GM21515 (cell line): ENCODE results near the gene CHD5.
"Not testable (repeated sequence)": the region's sequence is repeated elsewhere in the genome, so short reads cannot be mapped to it uniquely, and the experiment has no call there.

Experiments
- ATAC-seq: cut with Tn5 transposase; IDR thresholded peaks from one replicate; pipeline ENCODE4 v1.9.1; 2021; ENCODE audit not compliant: unreplicated experiment

Gene CHD5

DNA sequence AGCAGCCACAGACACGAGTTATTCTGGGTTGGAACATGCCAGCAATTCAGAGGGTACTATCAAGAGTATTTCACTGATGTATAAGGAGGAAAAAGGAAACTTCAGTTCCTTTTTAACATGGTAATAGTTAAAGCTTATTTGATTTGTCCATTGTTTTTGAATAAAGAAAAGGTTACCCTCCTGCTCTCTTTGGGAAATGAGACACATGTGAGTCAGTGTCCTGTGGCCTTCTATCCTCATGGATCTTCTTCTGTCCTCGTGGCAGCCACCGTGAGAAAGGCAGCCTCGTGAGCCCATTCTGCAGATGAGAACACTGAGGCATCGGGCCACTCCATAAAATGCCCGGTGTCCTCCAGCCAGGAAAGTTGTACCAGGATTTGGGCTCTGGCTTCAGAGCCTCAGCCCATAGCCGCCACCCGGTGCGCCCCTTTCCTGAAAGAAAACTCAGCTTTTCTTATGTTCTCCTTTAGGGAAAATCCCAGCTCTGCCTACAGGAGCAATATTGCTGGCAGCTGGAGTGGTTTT, 109.6 kb downstream of the CHD5 start:
- no peak for ATAC-seq

DNA sequence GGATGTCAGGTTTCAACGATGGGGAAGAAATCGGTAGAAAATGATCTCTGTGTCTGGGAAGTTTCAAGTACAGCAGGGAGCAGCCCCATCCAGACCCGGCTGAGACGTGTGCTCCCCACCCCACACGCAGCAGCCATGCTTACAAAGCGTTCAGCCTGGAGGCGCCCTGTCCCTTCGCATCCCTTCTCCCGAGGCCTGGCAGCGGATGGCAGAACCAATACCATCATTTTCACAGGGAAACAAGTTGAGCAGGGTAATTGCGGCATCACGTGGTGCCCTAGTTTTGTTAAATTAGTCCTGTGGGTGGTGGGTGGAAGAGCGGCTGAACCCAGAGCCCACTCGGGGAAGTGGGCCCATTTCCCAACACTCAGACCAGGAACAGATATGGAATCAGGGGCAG, 110.5 kb downstream of the CHD5 start:
- no peak for ATAC-seq

DNA sequence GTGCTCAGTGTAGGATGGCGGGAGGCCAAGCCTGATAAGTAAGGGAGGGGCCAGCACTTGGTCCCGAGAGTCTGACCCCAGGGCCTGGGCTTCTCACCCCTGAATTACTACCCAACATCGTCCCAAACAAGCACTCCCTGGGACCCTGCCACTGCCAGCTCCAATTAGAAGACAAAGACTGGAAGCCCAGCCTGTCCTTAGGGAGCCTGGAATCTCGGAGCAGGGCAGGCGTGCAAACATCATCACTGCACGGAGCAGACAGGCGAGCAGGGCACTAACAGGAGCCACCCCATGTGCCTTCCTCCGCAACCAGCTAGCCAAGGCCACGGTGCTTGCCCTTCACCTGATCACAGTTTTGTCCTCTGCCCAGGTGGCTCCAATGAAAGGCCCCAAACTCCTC, 111.2 kb downstream of the CHD5 start:
- ATAC-seq, result no peak

DNA sequence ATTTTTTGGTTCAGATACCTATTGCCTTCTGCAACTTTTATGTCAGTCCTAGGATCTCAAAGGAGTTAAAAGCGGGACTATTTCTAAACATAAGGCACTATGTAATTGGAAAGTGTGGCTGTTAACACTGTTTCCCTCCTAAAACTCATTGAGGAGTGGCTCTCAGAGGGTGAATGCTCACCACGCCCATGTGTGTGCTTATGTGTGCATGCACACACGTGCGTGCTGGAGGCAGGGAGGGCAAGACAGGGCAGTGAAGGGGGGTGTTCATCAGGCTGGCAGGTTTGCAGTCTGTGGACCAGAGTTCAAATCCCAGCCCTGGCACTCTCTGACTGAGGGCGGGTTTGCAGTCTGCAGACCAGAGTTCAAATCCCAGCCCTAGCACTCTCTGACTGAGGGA, 112.0 kb downstream of the CHD5 start:
- ATAC-seq, result no peak

DNA sequence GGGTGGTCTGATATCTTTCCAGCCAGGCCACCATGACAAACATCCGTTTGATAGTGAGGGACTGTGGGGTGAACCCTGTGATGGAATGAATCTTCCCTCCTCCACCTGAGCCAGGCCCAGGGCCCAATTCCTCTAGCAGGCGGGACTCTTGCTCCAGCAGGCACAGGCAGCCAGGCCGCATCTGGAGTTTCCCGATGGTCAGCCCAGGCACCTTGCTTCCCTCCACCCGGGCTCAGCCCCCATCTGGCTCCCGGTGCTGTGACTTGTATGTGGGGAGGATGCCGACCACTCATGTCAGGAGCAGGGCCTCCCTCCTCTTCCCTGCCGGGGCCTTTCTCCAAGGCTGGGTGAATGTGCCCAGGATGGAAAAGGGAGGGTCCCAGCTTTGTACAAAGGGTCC, 113.4 kb downstream of the CHD5 start:
- ATAC-seq, result no peak

DNA sequence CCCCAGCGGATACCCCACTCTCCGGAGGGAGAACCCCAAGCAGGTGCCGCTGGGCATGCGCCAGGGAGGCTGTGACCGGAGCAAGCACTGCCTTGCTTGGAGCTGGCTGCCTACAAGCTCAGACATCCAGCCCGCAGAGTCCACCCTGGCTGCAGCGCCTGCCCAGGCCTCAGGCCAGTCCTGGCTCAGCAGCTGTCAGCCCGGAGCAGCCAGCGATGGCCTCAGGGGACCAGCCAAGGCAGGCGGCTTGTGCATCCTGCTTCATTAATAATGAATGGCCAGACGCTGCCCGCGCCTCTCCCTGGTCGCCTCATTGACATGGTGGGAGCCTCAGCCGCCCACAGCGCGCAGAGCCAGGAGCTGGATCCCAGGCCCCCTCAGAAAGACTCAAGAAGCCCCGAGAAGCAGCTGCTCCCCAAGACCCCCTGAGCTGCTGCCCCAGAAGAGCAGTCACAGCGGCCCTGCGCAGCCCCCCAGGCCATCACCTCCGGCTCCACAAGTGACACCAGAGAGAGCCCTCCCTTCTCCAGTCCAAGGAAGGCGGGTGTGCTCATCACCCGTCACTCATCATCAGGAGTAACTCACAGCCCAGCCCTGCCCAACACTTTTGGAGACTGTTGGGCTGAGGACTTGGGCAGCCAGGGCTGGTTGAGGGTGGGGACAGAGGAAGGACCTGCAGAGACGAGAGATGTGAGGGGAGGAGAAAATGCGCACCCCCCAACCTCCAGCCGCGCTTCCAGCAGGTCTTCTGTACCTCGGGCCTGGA, 114.8 kb downstream of the CHD5 start:
- no peak for ATAC-seq

DNA sequence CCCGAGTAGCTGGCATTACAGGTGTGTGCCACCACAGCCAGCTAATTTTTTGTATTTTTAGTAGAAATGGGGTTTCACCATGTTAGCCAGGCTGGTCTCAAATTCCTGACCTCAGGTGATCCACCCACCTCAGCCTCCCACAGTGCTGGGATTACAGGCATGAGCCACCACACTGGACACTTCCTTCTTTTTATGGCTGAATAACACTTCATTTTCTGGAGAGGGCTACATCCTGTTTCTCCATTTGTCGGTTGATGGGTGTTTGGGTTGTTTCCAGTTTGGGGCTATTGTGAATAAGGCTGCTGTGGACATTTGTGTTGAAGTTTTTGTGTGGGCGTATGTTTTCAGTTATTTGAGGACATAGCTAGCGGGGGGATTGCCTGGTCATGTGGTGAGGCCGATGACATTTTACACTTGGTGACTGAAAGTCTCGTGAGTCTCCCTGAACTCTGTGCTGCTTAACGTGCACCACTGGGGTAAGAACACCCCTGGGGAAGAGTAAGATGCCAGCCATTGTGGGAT, 116.5 kb downstream of the CHD5 start:
- not testable (repeated sequence) for ATAC-seq

DNA sequence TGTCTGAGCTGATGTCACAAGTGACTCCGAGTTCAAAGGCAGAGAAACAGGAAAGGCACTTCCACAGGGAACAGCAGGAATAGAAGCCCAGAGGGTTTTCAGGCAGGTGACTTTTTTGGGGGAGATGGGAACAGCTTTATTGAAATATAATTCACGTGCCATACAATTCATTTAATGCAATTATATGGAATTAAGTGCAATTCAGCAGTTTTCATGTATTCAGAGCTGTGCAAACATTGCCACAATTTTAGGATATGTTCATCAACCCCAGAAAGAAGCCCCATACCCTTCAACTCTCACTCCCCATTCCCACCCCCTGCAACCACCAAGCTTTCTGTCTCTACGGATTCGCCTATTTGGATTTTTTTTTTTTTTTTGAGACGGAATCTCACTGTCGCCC, 117.5 kb downstream of the CHD5 start:
- ATAC-seq, result no peak

DNA sequence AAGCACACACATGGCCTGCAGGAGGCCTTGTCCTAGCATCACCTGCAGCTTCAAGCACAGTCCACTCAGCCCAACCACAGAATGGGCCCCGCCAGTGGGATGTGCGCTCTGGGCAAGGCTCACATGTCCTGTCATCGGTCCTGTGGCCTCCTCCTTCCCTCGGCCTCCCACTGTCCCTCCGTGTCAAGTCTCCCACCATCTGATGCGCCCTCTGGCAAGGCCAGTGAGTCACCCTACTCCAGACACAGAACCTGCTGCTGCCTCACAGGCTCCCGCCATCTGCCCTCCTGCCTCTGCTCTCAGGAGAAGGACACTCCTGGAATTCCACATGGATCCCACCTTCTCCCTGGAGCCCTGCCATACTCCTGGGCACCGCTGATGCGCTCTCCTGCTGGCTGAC, 120.3 kb downstream of the CHD5 start:
- no peak for ATAC-seq

DNA sequence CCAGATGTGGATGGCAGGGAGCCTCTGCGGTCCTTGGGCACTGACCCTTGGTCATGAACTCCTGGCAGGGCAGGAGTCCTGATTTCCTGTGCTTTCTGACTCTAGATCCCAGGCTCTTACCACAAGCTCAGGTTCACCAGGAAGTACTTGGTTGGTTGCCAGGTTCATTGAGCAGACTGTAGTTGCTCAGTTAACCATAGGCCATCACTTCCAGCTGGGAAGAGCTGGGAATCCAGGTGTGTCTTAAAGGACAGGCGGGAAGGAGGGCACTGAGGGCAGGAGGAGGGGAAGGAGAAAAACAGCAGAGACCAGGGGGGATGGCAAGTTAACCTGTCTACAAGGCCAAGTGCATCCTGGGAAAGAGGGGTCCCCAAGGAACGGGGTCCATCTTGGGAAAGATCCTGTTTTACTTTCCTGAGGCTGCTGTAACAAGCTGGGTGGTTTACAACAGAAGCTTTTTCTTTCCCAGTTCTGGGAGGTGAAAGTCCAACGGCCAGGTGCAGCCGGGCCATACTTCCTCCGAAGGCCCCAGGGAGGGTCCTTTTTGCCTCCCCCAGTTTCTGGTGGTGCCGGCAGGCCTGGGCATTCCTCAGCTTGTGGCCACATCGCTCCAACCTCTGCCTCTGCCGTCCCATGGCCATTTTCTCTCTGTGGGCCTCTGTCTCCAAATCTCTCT, 122.8 kb downstream of the CHD5 start:
- no peak for ATAC-seq

DNA sequence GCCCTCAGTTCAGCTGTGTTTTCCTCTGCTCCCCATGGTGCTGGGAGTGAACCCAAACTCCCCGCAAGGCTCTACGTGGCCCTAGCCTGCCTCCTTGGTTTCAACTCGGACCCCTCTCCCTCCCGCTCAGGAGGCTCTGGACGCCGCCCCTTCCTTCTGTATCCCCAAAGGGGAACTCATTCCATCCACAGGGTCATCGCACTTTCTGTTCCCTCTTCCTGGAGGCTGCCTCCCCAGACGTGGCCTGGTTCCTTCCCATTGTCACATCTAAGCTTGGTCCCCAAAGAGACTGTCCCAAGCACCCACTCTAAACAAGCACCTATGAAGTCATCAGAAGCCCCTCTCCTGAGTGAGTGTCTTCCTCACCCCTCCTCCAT, 123.6 kb downstream of the CHD5 start:
- ATAC-seq, result no peak

DNA sequence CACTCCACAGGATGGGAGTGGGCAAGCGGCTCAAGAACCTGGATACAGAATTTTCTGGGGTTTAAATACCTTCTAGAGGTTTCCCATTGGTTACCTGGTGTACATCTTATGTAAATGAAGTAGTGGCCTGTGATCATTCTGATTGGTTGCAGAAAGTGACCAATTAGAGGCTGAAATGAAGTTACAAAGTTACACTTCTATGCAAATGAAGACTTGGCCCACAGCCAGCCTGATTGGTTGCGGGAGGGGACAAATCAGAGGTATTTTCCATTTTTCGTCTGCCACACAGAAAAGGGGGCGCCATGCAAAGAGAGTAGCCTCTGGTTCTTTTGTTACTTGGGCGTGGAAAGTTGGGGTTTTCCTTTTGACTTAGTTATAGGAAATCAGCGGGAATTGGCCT, 125.5 kb downstream of the CHD5 start:
- ATAC-seq, result no peak

DNA sequence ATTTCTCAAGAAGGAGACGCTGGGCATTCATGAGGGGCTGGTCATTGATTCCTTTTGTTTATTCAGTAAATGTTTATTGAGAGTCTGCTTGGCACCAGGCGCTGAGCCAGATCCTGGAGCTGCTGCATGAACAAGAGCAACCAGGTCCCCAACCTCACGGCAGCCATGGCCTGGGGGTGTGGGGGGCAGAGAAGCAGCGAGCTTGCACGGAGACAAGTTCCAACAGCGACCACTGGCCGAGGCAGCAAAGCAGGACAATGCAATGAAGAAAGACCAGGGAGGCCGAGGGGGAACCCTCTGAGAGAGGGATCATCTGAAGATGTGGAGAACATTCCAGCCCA, 126.9 kb downstream of the CHD5 start:
- ATAC-seq, result no peak

DNA sequence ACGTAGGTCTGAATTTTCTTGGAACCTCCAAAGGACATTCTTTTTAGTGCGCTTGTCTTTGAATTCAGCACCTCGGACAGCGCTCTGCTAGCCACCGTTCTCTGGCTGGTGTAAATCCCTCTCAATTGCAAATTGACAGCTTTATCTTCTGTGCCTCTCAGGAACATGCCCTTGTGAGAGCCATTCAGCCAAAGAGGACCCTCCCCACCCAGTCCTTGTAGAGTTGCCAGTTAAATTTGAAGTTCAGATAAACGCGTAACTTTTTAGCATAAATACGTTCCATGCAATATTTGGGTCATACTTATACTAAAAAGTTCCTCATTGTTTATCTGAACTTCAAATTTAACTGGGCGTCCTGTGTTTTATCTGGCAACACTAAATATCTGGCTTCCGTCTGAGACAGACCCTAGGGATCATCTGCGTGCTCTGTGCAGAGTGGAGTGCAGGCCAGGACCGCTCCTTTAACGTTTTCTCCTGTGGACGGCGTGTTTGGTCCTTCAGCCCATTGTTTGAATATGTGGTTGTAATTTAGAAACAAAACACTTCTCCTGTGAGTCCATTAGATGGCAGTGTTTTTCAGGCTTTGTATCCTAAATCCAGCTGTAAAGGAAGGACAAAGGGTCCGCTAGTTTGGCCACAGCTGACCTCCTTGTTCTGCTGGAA, 127.4 kb downstream of the CHD5 start:
- no peak for ATAC-seq
